Astrocyte (in vitro differentiated cells and primary cell): Measurements from ENCODE around the gene SV2C. TPM values are rescaled to one million over a fixed set of nuclear protein-coding genes. Genes with fewer than 3 reads are reported as not detected.

ENCODE experiments used
- DNase-seq: peaks from one replicate; pipeline ENCODE4 v3.0.0-alpha.2; 2010; ENCODE audit warnings: low read depth
- FAIRE-seq: peaks from 2 replicates; lab custom pipeline; 2011; peaks lifted over from hg19 to GRCh38; lab: Jason Lieb, UNC
- H2AFZ ChIP-seq: 2 replicates; pipeline ENCODE4 v1.6.0; 2012; ENCODE audit warnings: low read depth, low read length, inconsistent platforms
- H3K27ac ChIP-seq: 2 replicates; pipeline ENCODE4 v1.5.1; 2011; ENCODE audit warnings: low read depth, low read length, inconsistent platforms
- H3K27me3 ChIP-seq: 2 replicates; pipeline ENCODE4 v1.6.0; 2011; ENCODE audit warnings: low read length, inconsistent platforms; ENCODE audit not compliant: insufficient read depth
- H3K36me3 ChIP-seq: 2 replicates; pipeline ENCODE4 v1.5.1; 2011; ENCODE audit warnings: low read length, inconsistent platforms; ENCODE audit not compliant: insufficient read depth
- H3K4me1 ChIP-seq: 2 replicates; pipeline ENCODE4 v1.5.1; 2011; ENCODE audit warnings: low read length, inconsistent platforms; ENCODE audit not compliant: insufficient read depth
- H3K4me2 ChIP-seq: 2 replicates; pipeline ENCODE4 v1.6.0; 2012; ENCODE audit warnings: low read length, inconsistent platforms
- H3K4me3 ChIP-seq: 2 replicates; pipeline ENCODE4 v1.5.1; 2011; ENCODE audit warnings: low read depth, mild to moderate bottlenecking, low read length, inconsistent platforms; ENCODE audit not compliant: insufficient read depth
- H3K79me2 ChIP-seq: 2 replicates; pipeline ENCODE4 v1.6.0; 2012; ENCODE audit warnings: mild to moderate bottlenecking, low read length, inconsistent platforms; ENCODE audit not compliant: insufficient read depth
- H3K9ac ChIP-seq: 2 replicates; pipeline ENCODE4 v1.6.0; 2012; ENCODE audit warnings: mild to moderate bottlenecking, low read length, inconsistent platforms
- H3K9me3 ChIP-seq: 2 replicates; pipeline ENCODE4 v1.5.1; 2012; ENCODE audit warnings: low read depth, mild to moderate bottlenecking, low read length, inconsistent platforms; ENCODE audit not compliant: insufficient read depth
- H4K20me1 ChIP-seq: 2 replicates; pipeline ENCODE4 v1.6.0; 2012; ENCODE audit warnings: low read length, inconsistent platforms; ENCODE audit not compliant: insufficient read depth
- H3K27ac Mint-ChIP-seq: one replicate; pipeline ENCODE4 v1.8.0; 2021; ENCODE audit warnings: mild to moderate bottlenecking, mixed read lengths; ENCODE audit not compliant: unreplicated experiment
- H3K27me3 Mint-ChIP-seq: one replicate; pipeline ENCODE4 v1.8.0; 2021; ENCODE audit warnings: low read depth, mixed read lengths; ENCODE audit not compliant: unreplicated experiment
- H3K36me3 Mint-ChIP-seq: one replicate; pipeline ENCODE4 v1.8.0; 2021; ENCODE audit warnings: low read depth, mixed read lengths; ENCODE audit not compliant: unreplicated experiment
- H3K4me1 Mint-ChIP-seq: one replicate; pipeline ENCODE4 v1.8.0; 2021; ENCODE audit warnings: low read depth, mixed read lengths; ENCODE audit not compliant: unreplicated experiment
- H3K4me3 Mint-ChIP-seq: one replicate; pipeline ENCODE4 v1.8.0; 2021; ENCODE audit warnings: mild to moderate bottlenecking, moderate library complexity, mixed read lengths; ENCODE audit not compliant: unreplicated experiment
- H3K9me3 Mint-ChIP-seq: one replicate; pipeline ENCODE4 v1.8.0; 2021; ENCODE audit warnings: mild to moderate bottlenecking, mixed read lengths; ENCODE audit not compliant: unreplicated experiment
- EZH2 ChIP-seq: IDR thresholded peaks from 2 replicates; pipeline ENCODE4 v1.6.1; 2012; ENCODE audit warnings: mild to moderate bottlenecking, low read length, inconsistent platforms; ENCODE audit not compliant: insufficient read depth
- total RNA-seq: library from RNA; stranded (reverse); gene quantifications from 2 replicates; pipeline ENCODE4 v1.2.1, GENCODE V29; 2021
- TF ChIP-seq, protein P1 (sequence below): IDR thresholded peaks from 2 replicates; pipeline ENCODE4 v1.5.1; 2011; ENCODE audit warnings: low read depth, mild to moderate bottlenecking, inconsistent platforms, low read length, moderate library complexity; ENCODE audit not compliant: insufficient read depth

Gene SV2C
- total RNA-seq, 1 donor from 2014 or later: 0.05 TPM

DNA sequence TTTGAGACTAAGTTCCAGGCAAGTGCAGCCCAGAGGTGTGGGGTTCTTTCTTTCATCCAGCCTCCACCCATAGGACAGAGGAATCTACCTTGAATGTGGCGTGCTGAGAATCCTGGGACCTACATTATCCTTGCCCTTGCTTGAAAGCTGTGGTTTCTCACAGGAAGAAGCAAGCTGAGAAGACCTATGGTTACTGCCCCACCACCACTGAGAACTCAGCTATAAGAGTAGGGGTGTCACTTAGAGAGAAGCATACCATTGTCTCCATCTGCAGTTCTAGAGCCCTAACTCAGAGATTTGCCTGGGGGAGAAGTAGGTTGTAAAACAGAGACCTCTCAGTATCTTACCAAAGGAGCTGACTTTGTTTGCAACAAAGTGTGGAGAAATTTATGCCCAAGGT lies 72.4 kb downstream of the SV2C start:
- Histone ChIP-seq H3K4me1 (no peaks in the 10 kb centered on the region), H3K9me3 (no peaks in the 10 kb centered on the region), H2AFZ (no peak overlapping the region), H4K20me1 (no peaks in the 10 kb centered on the region), H3K27ac (no peak overlapping the region), H3K4me2 (no peak overlapping the region), H3K79me2 (no peaks in the 10 kb centered on the region), H3K4me3 (no peak overlapping the region), H3K9ac (no peak overlapping the region), H3K27me3 (no peaks in the 10 kb centered on the region), H3K36me3 (no peaks in the 10 kb centered on the region)
- TF ChIP-seq, protein P1, sequence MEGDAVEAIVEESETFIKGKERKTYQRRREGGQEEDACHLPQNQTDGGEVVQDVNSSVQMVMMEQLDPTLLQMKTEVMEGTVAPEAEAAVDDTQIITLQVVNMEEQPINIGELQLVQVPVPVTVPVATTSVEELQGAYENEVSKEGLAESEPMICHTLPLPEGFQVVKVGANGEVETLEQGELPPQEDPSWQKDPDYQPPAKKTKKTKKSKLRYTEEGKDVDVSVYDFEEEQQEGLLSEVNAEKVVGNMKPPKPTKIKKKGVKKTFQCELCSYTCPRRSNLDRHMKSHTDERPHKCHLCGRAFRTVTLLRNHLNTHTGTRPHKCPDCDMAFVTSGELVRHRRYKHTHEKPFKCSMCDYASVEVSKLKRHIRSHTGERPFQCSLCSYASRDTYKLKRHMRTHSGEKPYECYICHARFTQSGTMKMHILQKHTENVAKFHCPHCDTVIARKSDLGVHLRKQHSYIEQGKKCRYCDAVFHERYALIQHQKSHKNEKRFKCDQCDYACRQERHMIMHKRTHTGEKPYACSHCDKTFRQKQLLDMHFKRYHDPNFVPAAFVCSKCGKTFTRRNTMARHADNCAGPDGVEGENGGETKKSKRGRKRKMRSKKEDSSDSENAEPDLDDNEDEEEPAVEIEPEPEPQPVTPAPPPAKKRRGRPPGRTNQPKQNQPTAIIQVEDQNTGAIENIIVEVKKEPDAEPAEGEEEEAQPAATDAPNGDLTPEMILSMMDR: no peak
- no peak for TF ChIP-seq EZH2
- no peak overlapping the region for H3K4me3 Mint-ChIP-seq
- FAIRE-seq: no peak
- H3K27me3 Mint-ChIP-seq: peaks cover 4% of the 10 kb centered on the region
- H3K9me3 Mint-ChIP-seq: no peaks in the 10 kb centered on the region
- H3K27ac Mint-ChIP-seq: no peak overlapping the region
- no peaks in the 10 kb centered on the region for H3K36me3 Mint-ChIP-seq
- H3K4me1 Mint-ChIP-seq: peaks cover 3% of the 10 kb centered on the region
- DNase-seq: no peak

DNA sequence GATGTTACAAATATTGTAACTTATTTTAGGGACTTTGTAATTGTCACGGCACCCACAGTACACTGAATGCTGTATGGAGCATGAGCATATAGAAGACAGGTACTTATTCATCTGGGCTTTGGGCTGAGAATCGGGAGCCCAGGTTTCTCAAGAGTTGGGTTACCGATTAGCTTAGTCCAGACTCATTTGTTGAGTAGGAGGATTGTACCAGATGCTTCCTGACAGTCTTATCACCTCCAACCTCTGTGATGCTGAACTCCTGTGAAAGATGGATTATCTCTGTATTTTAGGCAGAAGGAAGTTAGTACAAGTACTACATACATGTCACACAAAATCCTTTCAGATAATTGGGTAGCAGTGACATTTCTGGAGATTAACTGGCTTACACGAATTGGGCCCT lies 79.2 kb downstream of the SV2C start:
- H3K9ac ChIP-seq: no peak overlapping the region
- no peak overlapping the region for H3K4me3 Mint-ChIP-seq
- FAIRE-seq (no peak), DNase-seq (no peak)
- H3K27me3 Mint-ChIP-seq: peaks cover 3% of the 10 kb centered on the region
- H3K27me3 ChIP-seq: no peaks in the 10 kb centered on the region
- H3K4me3 ChIP-seq: no peak overlapping the region
- H3K4me2 ChIP-seq: no peak overlapping the region
- no peaks in the 10 kb centered on the region for H3K36me3 Mint-ChIP-seq
- no peak overlapping the region for H3K27ac ChIP-seq
- H3K27ac Mint-ChIP-seq: no peak overlapping the region
- H3K9me3 ChIP-seq: no peaks in the 10 kb centered on the region
- H3K4me1 ChIP-seq: no peaks in the 10 kb centered on the region
- H3K36me3 ChIP-seq: no peaks in the 10 kb centered on the region
- H3K9me3 Mint-ChIP-seq: no peaks in the 10 kb centered on the region
- H3K79me2 ChIP-seq: no peaks in the 10 kb centered on the region
- H4K20me1 ChIP-seq: no peaks in the 10 kb centered on the region
- no peak overlapping the region for H2AFZ ChIP-seq
- H3K4me1 Mint-ChIP-seq: peaks cover 13% of the 10 kb centered on the region
- no peak for TF ChIP-seq EZH2
- TF ChIP-seq, protein P1: no peak

DNA sequence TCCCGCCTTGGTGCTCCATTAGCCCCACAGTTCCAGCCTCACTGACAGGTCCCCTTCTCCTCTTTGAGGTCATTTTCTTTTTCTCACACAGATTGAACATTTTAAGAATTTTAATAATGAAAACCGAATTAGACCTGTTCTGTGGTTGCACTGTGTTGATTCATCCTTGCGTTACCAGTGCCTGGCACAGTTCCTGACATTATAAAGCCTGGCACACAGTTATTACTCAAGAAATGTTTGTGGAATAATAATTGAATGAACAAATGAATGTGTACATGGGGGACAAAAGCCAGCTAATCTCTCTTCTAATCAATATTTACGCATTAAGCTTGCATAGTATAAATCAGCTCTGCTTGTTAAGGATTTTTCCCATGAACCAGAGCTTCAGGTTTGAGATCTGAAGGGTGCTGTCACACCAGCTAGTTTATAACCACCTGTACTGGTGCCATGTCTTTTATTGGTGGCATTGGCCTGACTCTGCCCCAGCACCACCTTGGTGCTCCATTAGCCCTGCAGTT lies 80.0 kb downstream of the SV2C start:
- no peak overlapping the region for H3K27ac Mint-ChIP-seq
- H4K20me1 ChIP-seq: no peaks in the 10 kb centered on the region
- H3K79me2 ChIP-seq: no peaks in the 10 kb centered on the region
- no peak overlapping the region for H3K4me2 ChIP-seq
- DNase-seq: no peak
- H3K4me1 Mint-ChIP-seq: peaks cover 13% of the 10 kb centered on the region
- H3K27me3 Mint-ChIP-seq: peaks cover 3% of the 10 kb centered on the region
- no peak overlapping the region for H3K4me3 Mint-ChIP-seq
- no peaks in the 10 kb centered on the region for H3K9me3 Mint-ChIP-seq
- no peak overlapping the region for H2AFZ ChIP-seq
- no peaks in the 10 kb centered on the region for H3K36me3 Mint-ChIP-seq
- H3K4me3 ChIP-seq: no peak overlapping the region
- H3K9ac ChIP-seq: no peak overlapping the region
- FAIRE-seq: no peak
- no peaks in the 10 kb centered on the region for H3K4me1 ChIP-seq
- no peaks in the 10 kb centered on the region for H3K36me3 ChIP-seq
- no peak for TF ChIP-seq EZH2
- TF ChIP-seq, protein P1: no peak
- no peak overlapping the region for H3K27ac ChIP-seq
- no peaks in the 10 kb centered on the region for H3K27me3 ChIP-seq
- H3K9me3 ChIP-seq: no peaks in the 10 kb centered on the region
